Duodenal mucosa (tissue), 2 donors: Measurements from ENCODE around the gene CUEDC1.
"Not testable (repeated sequence)": the region's sequence is repeated elsewhere in the genome, so short reads cannot be mapped to it uniquely, and the experiment has no call there.

Source experiments
- H3K27ac ChIP-seq: one replicate; pipeline ENCODE4 v1.7.0; 2013; ENCODE audit warnings: low read depth, low read length
- H3K27me3 ChIP-seq, 2 donors: one replicate each; pipeline ENCODE4 v1.7.0; 2013; ENCODE audit warnings: low read length in 2 of 2, control low read depth in 1 of 2; ENCODE audit not compliant: insufficient read depth in 2 of 2, control insufficient read depth in 1 of 2
- H3K36me3 ChIP-seq, 2 donors: one replicate each; pipeline ENCODE4 v1.7.0; 2013; ENCODE audit warnings: low read length in 2 of 2, control low read depth in 1 of 2; ENCODE audit not compliant: insufficient read depth in 2 of 2, control insufficient read depth in 1 of 2
- H3K4me1 ChIP-seq, 2 donors: one replicate each; pipeline ENCODE4 v1.7.0; 2013; ENCODE audit warnings: low read length in 2 of 2, control low read depth in 1 of 2; ENCODE audit not compliant: insufficient read depth in 2 of 2, control insufficient read depth in 1 of 2
- H3K4me3 ChIP-seq, 2 donors: one replicate each; pipeline ENCODE4 v1.7.0; 2013; ENCODE audit warnings: low read length in 2 of 2, low read depth in 1 of 2
- H3K9ac ChIP-seq, 2 donors: one replicate each; pipeline ENCODE4 v1.7.0; 2013; ENCODE audit warnings: low read length in 2 of 2, low read depth in 1 of 2
- H3K9me3 ChIP-seq, 2 donors: one replicate each; pipeline ENCODE4 v1.7.0; 2013; ENCODE audit warnings: low read length in 2 of 2, control low read depth in 1 of 2; ENCODE audit not compliant: control insufficient read depth in 1 of 2

Gene CUEDC1

GRCh38 chr17:57852955-57853328 is 102.3 kb downstream of the CUEDC1 start:
- no peaks in the 10 kb centered on the region for H3K36me3 ChIP-seq
- H3K27ac ChIP-seq: no peak overlapping the region
- no peak overlapping the region for H3K9ac ChIP-seq
- peaks cover 37 to 44% of the 10 kb centered on the region in 2 donors for H3K4me1 ChIP-seq
- no peaks in the 10 kb centered on the region for H3K27me3 ChIP-seq
- no peak overlapping the region for H3K4me3 ChIP-seq
- no peaks in the 10 kb centered on the region for H3K9me3 ChIP-seq

GRCh38 chr17:57852092-57852954 is 102.9 kb downstream of the CUEDC1 start:
- peaks cover 37 to 44% of the 10 kb centered on the region in 2 donors for H3K4me1 ChIP-seq

GRCh38 chr17:57849874-57850754 is 105.1 kb downstream of the CUEDC1 start, which contains the start of gene MRPS23:
Gene MRPS23, minus strand, starts transcription at chr17:57850044. Its CDS starts 34 bp downstream, at chr17:57850010.
- peaks cover 0 to 6% of the 10 kb centered on the region in 2 donors for H3K36me3 ChIP-seq
- H3K9me3 ChIP-seq: no peaks in the 10 kb centered on the region
- peak within 1 kb of the TSS; percentile 90 to 99 for H3K4me3 ChIP-seq
- H3K4me1 ChIP-seq: peaks cover 37 to 39% of the 10 kb centered on the region in 2 donors
- no peaks in the 10 kb centered on the region for H3K27me3 ChIP-seq
- peak within 1 kb of the TSS; percentile 91 for H3K27ac ChIP-seq
- peak within 1 kb of the TSS; percentile 82 to 87 for H3K9ac ChIP-seq

More at GRCh38 chr17:57852092-57852954, 102.9 kb downstream of the CUEDC1 start:
- H3K9ac ChIP-seq: peak overlapping the region; percentile 4 to 15
- H3K36me3 ChIP-seq: no peaks in the 10 kb centered on the region
- no peaks in the 10 kb centered on the region for H3K9me3 ChIP-seq
- H3K27me3 ChIP-seq: no peaks in the 10 kb centered on the region
- peak overlapping the region; percentile 59 for H3K27ac ChIP-seq
- no peak overlapping the region for H3K4me3 ChIP-seq

- H3K9ac ChIP-seq: peak overlapping the region; percentile 70 to 82
- H3K4me1 ChIP-seq: peaks cover 37 to 39% of the 10 kb centered on the region in 2 donors
- peak overlapping the region; percentile 90 to 99 for H3K4me3 ChIP-seq
- no peaks in the 10 kb centered on the region for H3K9me3 ChIP-seq
- H3K27ac ChIP-seq: no peak overlapping the region
- H3K36me3 ChIP-seq: peaks cover 0 to 9% of the 10 kb centered on the region in 2 donors
- H3K27me3 ChIP-seq: no peaks in the 10 kb centered on the region
Observed at GRCh38 chr17:57849163-57849873, 105.9 kb downstream of the CUEDC1 start.

GRCh38 chr17:57846056-57846945 is 108.9 kb downstream of the CUEDC1 start:
- not testable (repeated sequence) for H3K27me3 ChIP-seq, H3K36me3 ChIP-seq, H3K9ac ChIP-seq, H3K9me3 ChIP-seq, H3K27ac ChIP-seq, H3K4me3 ChIP-seq
- peaks cover 15 to 16% of the 10 kb centered on the region in 2 donors for H3K4me1 ChIP-seq

- H3K9me3 ChIP-seq: no peaks in the 10 kb centered on the region
- H3K4me3 ChIP-seq: no peak overlapping the region
- H3K9ac ChIP-seq: no peak overlapping the region
- no peak overlapping the region for H3K27ac ChIP-seq
- H3K27me3 ChIP-seq: no peaks in the 10 kb centered on the region
- H3K36me3 ChIP-seq: peaks cover 16 to 33% of the 10 kb centered on the region in 2 donors
- no peaks in the 10 kb centered on the region for H3K4me1 ChIP-seq
Observed at GRCh38 chr17:57842280-57842679, 112.9 kb downstream of the CUEDC1 start.

GRCh38 chr17:57839571-57839923 is 115.7 kb downstream of the CUEDC1 start:
- Histone ChIP-seq H3K9ac (no peak overlapping the region), H3K9me3 (no peaks in the 10 kb centered on the region), H3K4me1 (no peaks in the 10 kb centered on the region), H3K27me3 (no peaks in the 10 kb centered on the region), H3K4me3 (no peak overlapping the region), H3K36me3 (peaks cover 19 to 27% of the 10 kb centered on the region in 2 donors), H3K27ac (no peak overlapping the region)

GRCh38 chr17:57838857-57839570 is 116.2 kb downstream of the CUEDC1 start:
- Histone ChIP-seq H3K9ac (no peak overlapping the region), H3K4me1 (no peaks in the 10 kb centered on the region), H3K9me3 (no peaks in the 10 kb centered on the region), H3K36me3 (peaks cover 19 to 27% of the 10 kb centered on the region in 2 donors), H3K27ac (no peak overlapping the region), H3K4me3 (no peak overlapping the region), H3K27me3 (no peaks in the 10 kb centered on the region)

- H3K4me3 ChIP-seq: no peak overlapping the region
- H3K4me1 ChIP-seq: peaks cover 0 to 3% of the 10 kb centered on the region in 2 donors
- no peak overlapping the region for H3K9ac ChIP-seq
- no peak overlapping the region for H3K27ac ChIP-seq
- H3K27me3 ChIP-seq: no peaks in the 10 kb centered on the region
- H3K9me3 ChIP-seq: no peaks in the 10 kb centered on the region
- peaks cover 19 to 27% of the 10 kb centered on the region in 2 donors for H3K36me3 ChIP-seq
Observed at GRCh38 chr17:57838453-57838852, 116.8 kb downstream of the CUEDC1 start.
